Neural progenitor cell (in vitro differentiated cells): Measurements from ENCODE around the gene CETN1. TPM values are rescaled to one million over a fixed set of nuclear protein-coding genes. Genes with fewer than 3 reads are reported as not detected.

Experiments used
- DNase-seq: peaks from one replicate; pipeline ENCODE4 v3.0.0-alpha.2; 2016; ENCODE audit warnings: low spot score
- H2AFZ ChIP-seq: fragments of 200-600 bp; sonication (generic); replicated peaks from 2 replicates; pipeline ENCODE4 v1.6.1; 2016; ENCODE audit warnings: antibody characterized with exemption
- H3F3A ChIP-seq: fragments of 200-600 bp; sonication (generic); 2 replicates; pipeline ENCODE4 v1.6.1; 2016; ENCODE audit warnings: antibody characterized with exemption, low read depth
- H3K27ac ChIP-seq: fragments of 200-600 bp; sonication (generic); 2 replicates; pipeline ENCODE4 v1.5.1; 2016; ENCODE audit warnings: mild to moderate bottlenecking
- H3K27me3 ChIP-seq: fragments of 200-600 bp; sonication (generic); 2 replicates; pipeline ENCODE4 v1.6.1; 2016; ENCODE audit warnings: mild to moderate bottlenecking, moderate library complexity
- H3K36me3 ChIP-seq: fragments of 200-600 bp; sonication (generic); 2 replicates; pipeline ENCODE4 v1.5.1; 2016
- H3K4me1 ChIP-seq: fragments of 200-600 bp; sonication (generic); 2 replicates; pipeline ENCODE4 v1.6.1; 2016; ENCODE audit warnings: mixed run types
- H3K4me2 ChIP-seq: fragments of 200-600 bp; sonication (generic); 2 replicates; pipeline ENCODE4 v1.6.1; 2016
- H3K4me3 ChIP-seq: fragments of 200-600 bp; sonication (generic); 2 replicates; pipeline ENCODE4 v1.5.1; 2016
- H3K79me2 ChIP-seq: fragments of 200-600 bp; sonication (generic); 2 replicates; pipeline ENCODE4 v1.6.1; 2016; ENCODE audit warnings: low read depth
- H3K9ac ChIP-seq: fragments of 200-600 bp; sonication (generic); 2 replicates; pipeline ENCODE4 v1.6.1; 2016
- H3K9me3 ChIP-seq: fragments of 200-600 bp; sonication (generic); 2 replicates; pipeline ENCODE4 v1.5.1; 2016; ENCODE audit warnings: low read depth
- H4K20me1 ChIP-seq: fragments of 200-600 bp; sonication (generic); 2 replicates; pipeline ENCODE4 v1.6.1; 2016; ENCODE audit warnings: low read depth
- H3K27ac Mint-ChIP-seq: 3 replicates; pipeline ENCODE4 v1.8.0; 2021; ENCODE audit warnings: mixed read lengths
- H3K27me3 Mint-ChIP-seq: 2 replicates; pipeline ENCODE4 v1.8.0; 2022; ENCODE audit warnings: low read depth, mild to moderate bottlenecking, inconsistent platforms, moderate library complexity, mixed read lengths; ENCODE audit not compliant: insufficient read depth
- H3K36me3 Mint-ChIP-seq: 3 replicates; pipeline ENCODE4 v1.8.0; 2021; ENCODE audit warnings: mixed read lengths
- H3K4me1 Mint-ChIP-seq: 3 replicates; pipeline ENCODE4 v1.8.0; 2021; ENCODE audit warnings: mixed read lengths
- H3K4me3 Mint-ChIP-seq: 3 replicates; pipeline ENCODE4 v1.8.0; 2021; ENCODE audit warnings: mild to moderate bottlenecking, moderate library complexity, mixed read lengths
- H3K9me3 Mint-ChIP-seq: 3 replicates; pipeline ENCODE4 v1.8.0; 2020; ENCODE audit warnings: mixed read lengths
- EZH2 ChIP-seq: fragments of 200-600 bp; sonication (generic); IDR thresholded peaks from 2 replicates; pipeline ENCODE4 v1.6.1; 2017; ENCODE audit warnings: antibody characterized with exemption, mild to moderate bottlenecking, moderate library complexity
- EZH2phosphoT487 ChIP-seq: fragments of 200-600 bp; sonication (generic); IDR thresholded peaks from 2 replicates; pipeline ENCODE4 v1.6.1; 2017; ENCODE audit warnings: antibody characterized with exemption
- total RNA-seq: library from RNA; depleted of rRNA; stranded (reverse); fragments of >200 nt; gene quantifications from 2 replicates; pipeline ENCODE4 v1.2.3, GENCODE V29; 2015; ENCODE audit warnings: low replicate concordance
- TF ChIP-seq, protein P1 (sequence below): fragments of 200-600 bp; sonication (generic); IDR thresholded peaks from 2 replicates; pipeline ENCODE4 v1.5.1; 2017; ENCODE audit warnings: antibody characterized with exemption, mild to moderate bottlenecking

CETN1 gene
- total RNA-seq, 1 donor from 2014 or later: not detected

DNA sequence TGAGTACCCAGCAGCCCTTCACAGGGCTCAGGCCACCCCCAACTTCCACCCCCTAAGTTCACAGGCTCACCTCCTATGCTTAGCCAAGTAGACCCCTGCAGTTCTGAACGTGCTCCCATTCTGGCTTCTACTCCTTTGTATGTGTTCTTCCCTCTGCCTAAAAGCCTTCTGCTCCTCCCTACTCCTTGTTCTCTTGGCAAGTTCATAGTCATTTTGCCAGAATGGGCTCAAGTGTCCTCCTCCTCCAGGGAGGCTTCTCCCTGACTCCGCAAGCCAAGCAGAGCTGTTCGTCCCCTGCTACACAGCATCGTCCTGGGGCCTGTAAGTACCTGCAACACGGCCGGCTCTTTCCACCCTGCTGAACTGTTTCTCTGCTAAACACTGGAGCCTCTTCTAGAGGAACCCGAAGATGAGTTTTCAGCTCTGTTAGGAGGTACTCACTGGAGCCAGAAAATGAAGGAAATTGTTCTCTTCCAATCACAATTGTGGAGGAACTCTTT, 14.6 kb upstream of the CETN1 start:
- Histone ChIP-seq H3K79me2 (no peaks in the 10 kb centered on the region), H3K36me3 (no peaks in the 10 kb centered on the region), H3F3A (no peaks in the 10 kb centered on the region), H4K20me1 (no peaks in the 10 kb centered on the region), H3K9ac (no peak overlapping the region), H2AFZ (no peak overlapping the region), H3K27ac (no peak overlapping the region), H3K9me3 (no peaks in the 10 kb centered on the region), H3K4me2 (no peak overlapping the region), H3K27me3 (no peaks in the 10 kb centered on the region), H3K4me3 (no peak overlapping the region), H3K4me1 (no peaks in the 10 kb centered on the region)
- peaks cover 6% of the 10 kb centered on the region for H3K9me3 Mint-ChIP-seq
- TF ChIP-seq EZH2phosphoT487 (no peak), EZH2 (no peak)
- TF ChIP-seq, protein P1, sequence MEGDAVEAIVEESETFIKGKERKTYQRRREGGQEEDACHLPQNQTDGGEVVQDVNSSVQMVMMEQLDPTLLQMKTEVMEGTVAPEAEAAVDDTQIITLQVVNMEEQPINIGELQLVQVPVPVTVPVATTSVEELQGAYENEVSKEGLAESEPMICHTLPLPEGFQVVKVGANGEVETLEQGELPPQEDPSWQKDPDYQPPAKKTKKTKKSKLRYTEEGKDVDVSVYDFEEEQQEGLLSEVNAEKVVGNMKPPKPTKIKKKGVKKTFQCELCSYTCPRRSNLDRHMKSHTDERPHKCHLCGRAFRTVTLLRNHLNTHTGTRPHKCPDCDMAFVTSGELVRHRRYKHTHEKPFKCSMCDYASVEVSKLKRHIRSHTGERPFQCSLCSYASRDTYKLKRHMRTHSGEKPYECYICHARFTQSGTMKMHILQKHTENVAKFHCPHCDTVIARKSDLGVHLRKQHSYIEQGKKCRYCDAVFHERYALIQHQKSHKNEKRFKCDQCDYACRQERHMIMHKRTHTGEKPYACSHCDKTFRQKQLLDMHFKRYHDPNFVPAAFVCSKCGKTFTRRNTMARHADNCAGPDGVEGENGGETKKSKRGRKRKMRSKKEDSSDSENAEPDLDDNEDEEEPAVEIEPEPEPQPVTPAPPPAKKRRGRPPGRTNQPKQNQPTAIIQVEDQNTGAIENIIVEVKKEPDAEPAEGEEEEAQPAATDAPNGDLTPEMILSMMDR: no peak
- H3K4me3 Mint-ChIP-seq: no peak overlapping the region
- H3K36me3 Mint-ChIP-seq: no peaks in the 10 kb centered on the region
- DNase-seq: no peak
- H3K27ac Mint-ChIP-seq: peak overlapping the region; percentile 15
- peaks cover 27% of the 10 kb centered on the region for H3K4me1 Mint-ChIP-seq
- peaks cover 2% of the 10 kb centered on the region for H3K27me3 Mint-ChIP-seq

DNA sequence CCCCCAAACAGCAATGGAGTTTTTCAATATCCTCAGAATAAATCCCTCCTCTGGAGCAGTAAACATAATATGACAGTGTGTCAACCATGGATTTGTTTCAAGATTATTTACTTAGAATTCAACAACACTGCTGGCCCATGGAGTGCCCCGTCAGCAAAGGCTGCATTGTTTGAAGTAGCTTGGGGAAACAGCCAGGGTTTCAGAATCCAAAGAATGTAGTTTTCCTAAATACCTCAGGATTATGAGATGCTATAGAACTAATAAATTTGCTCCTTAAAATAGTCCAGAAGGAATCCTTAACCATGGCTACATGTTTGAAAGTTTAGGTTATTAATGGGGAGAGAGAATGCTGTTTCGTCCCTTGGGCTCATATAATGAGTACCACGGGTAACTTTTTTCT, 13.1 kb upstream of the CETN1 start:
- H3K9me3 Mint-ChIP-seq: peaks cover 3% of the 10 kb centered on the region
- H3F3A ChIP-seq: no peaks in the 10 kb centered on the region
- no peaks in the 10 kb centered on the region for H4K20me1 ChIP-seq
- H3K9me3 ChIP-seq: no peaks in the 10 kb centered on the region
- no peaks in the 10 kb centered on the region for H3K79me2 ChIP-seq
- H3K4me2 ChIP-seq: no peak overlapping the region
- H3K36me3 ChIP-seq: no peaks in the 10 kb centered on the region
- H3K4me3 ChIP-seq: no peak overlapping the region
- H3K27ac Mint-ChIP-seq: no peak overlapping the region
- H2AFZ ChIP-seq: no peak overlapping the region
- H3K27ac ChIP-seq: no peak overlapping the region
- no peak for TF ChIP-seq EZH2phosphoT487
- no peak for TF ChIP-seq EZH2
- TF ChIP-seq, protein P1: no peak
- H3K27me3 Mint-ChIP-seq: peaks cover 2% of the 10 kb centered on the region
- H3K9ac ChIP-seq: no peak overlapping the region
- H3K4me3 Mint-ChIP-seq: no peak overlapping the region
- H3K4me1 Mint-ChIP-seq: peaks cover 34% of the 10 kb centered on the region
- no peaks in the 10 kb centered on the region for H3K36me3 Mint-ChIP-seq
- H3K4me1 ChIP-seq: peaks cover 3% of the 10 kb centered on the region
- no peaks in the 10 kb centered on the region for H3K27me3 ChIP-seq
- no peak for DNase-seq

DNA sequence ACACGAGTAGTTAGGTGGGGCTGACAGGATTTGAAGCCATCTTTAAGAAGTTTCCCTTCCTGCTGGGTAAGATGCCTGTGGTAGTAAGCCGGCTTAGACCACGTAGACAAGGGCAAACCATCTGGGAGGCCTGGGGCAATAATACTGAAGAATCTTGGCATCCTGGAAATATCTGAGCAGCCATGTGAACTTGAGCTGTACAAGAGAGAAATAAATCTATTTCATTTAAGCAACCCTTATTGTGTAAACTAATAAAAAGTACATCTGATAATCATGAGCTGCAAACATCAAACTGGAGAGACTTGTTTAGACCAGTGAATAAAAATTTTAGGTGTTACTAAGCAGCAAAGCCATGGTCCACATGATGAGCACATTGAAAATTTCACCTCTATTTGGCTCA, 11.4 kb upstream of the CETN1 start:
- no peak for DNase-seq
- Mint-ChIP-seq H3K9me3 (no peaks in the 10 kb centered on the region), H3K27me3 (no peaks in the 10 kb centered on the region), H3K4me3 (no peak overlapping the region), H3K4me1 (peaks cover 50% of the 10 kb centered on the region), H3K36me3 (no peaks in the 10 kb centered on the region), H3K27ac (no peak overlapping the region)
- H3K9me3 ChIP-seq: no peaks in the 10 kb centered on the region
- peaks cover 12% of the 10 kb centered on the region for H3F3A ChIP-seq
- no peaks in the 10 kb centered on the region for H3K36me3 ChIP-seq
- H2AFZ ChIP-seq: no peak overlapping the region
- TF ChIP-seq EZH2phosphoT487: no peak
- H3K27ac ChIP-seq: no peak overlapping the region
- no peaks in the 10 kb centered on the region for H3K79me2 ChIP-seq
- H3K4me3 ChIP-seq: no peak overlapping the region
- H3K4me2 ChIP-seq: no peak overlapping the region
- no peak overlapping the region for H3K9ac ChIP-seq
- peaks cover 18% of the 10 kb centered on the region for H3K4me1 ChIP-seq
- no peaks in the 10 kb centered on the region for H4K20me1 ChIP-seq
- H3K27me3 ChIP-seq: no peaks in the 10 kb centered on the region

DNA sequence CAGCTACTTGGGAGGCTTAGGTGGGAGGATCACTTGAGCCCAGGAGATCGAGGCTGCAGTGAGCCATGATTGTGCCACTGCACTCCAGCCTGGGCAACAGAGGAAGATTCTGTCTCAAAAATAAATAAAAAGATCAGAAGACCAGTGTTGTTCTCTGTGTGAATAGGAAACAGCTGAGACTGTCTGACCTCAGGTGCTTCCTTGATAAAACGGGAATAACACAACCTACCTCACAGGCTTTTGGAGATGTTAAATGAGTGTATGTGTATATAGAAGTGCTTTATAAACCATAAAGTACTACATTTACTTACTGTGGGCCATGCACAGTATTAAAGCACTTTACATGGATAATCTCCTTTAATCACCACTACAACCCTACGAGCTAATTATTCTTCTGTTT, 9.9 kb upstream of the CETN1 start:
- peaks cover 28% of the 10 kb centered on the region for H3F3A ChIP-seq
- TF ChIP-seq, protein P1: no peak
- TF ChIP-seq EZH2 (no peak), EZH2phosphoT487 (no peak)
- Mint-ChIP-seq H3K36me3 (no peaks in the 10 kb centered on the region), H3K4me3 (no peak overlapping the region), H3K27me3 (no peaks in the 10 kb centered on the region), H3K9me3 (no peaks in the 10 kb centered on the region), H3K4me1 (peaks cover 60% of the 10 kb centered on the region), H3K27ac (no peak overlapping the region)
- no peak overlapping the region for H2AFZ ChIP-seq
- no peak for DNase-seq
- H3K36me3 ChIP-seq: no peaks in the 10 kb centered on the region
- H4K20me1 ChIP-seq: no peaks in the 10 kb centered on the region
- H3K4me1 ChIP-seq: peaks cover 33% of the 10 kb centered on the region
- no peak overlapping the region for H3K4me3 ChIP-seq
- H3K9ac ChIP-seq: no peak overlapping the region
- H3K27me3 ChIP-seq: no peaks in the 10 kb centered on the region
- H3K9me3 ChIP-seq: no peaks in the 10 kb centered on the region
- no peaks in the 10 kb centered on the region for H3K79me2 ChIP-seq
- H3K27ac ChIP-seq: no peak overlapping the region
- no peak overlapping the region for H3K4me2 ChIP-seq
